GM23338 (cell line): ENCODE measurements around the gene ALDH1L2. TPM values are rescaled to one million over a fixed set of nuclear protein-coding genes. Genes with fewer than 3 reads are reported as not detected.

Source experiments
- ATAC-seq: fragments of 200-7000 bp; cut with Tn5 transposase; 3 replicates; pipeline ENCODE4 v1.9.1; 2020
- DNase-seq: peaks from one replicate; pipeline ENCODE4 v3.0.0-alpha.2; 2015; ENCODE audit warnings: low spot score
- H2AFZ ChIP-seq: fragments of 200-600 bp; sonication (generic); 2 replicates; pipeline ENCODE4 v1.8.0; 2016; ENCODE audit warnings: antibody characterized with exemption, mild to moderate bottlenecking, moderate library complexity
- H3F3A ChIP-seq: fragments of 200-600 bp; sonication (generic); replicated peaks from 2 replicates; pipeline ENCODE4 v1.8.0; 2017; ENCODE audit warnings: antibody characterized with exemption, mixed run types, low read depth
- H3K27ac ChIP-seq: fragments of 200-600 bp; sonication (generic); 2 replicates; pipeline ENCODE4 v1.6.1; 2016; ENCODE audit warnings: low read depth
- H3K27me3 ChIP-seq: fragments of 200-600 bp; sonication (generic); 2 replicates; pipeline ENCODE4 v1.8.0; 2016; ENCODE audit warnings: mild to moderate bottlenecking, mixed run types, moderate library complexity; ENCODE audit not compliant: insufficient read depth
- H3K36me3 ChIP-seq: fragments of 200-600 bp; sonication (generic); 2 replicates; pipeline ENCODE4 v1.8.0; 2016; ENCODE audit warnings: mild to moderate bottlenecking; ENCODE audit not compliant: insufficient read depth
- H3K4me1 ChIP-seq: fragments of 200-600 bp; sonication (generic); 2 replicates; pipeline ENCODE4 v1.8.0; 2016; ENCODE audit warnings: mild to moderate bottlenecking, moderate library complexity; ENCODE audit not compliant: insufficient read depth
- H3K4me2 ChIP-seq: fragments of 200-600 bp; sonication (generic); 2 replicates; pipeline ENCODE4 v1.7.1; 2017; ENCODE audit warnings: mixed run types
- H3K4me3 ChIP-seq: fragments of 200-600 bp; sonication (generic); 2 replicates; pipeline ENCODE4 v1.6.1; 2016; ENCODE audit warnings: mixed run types
- H3K79me2 ChIP-seq: fragments of 200-600 bp; sonication (generic); replicated peaks from 2 replicates; pipeline ENCODE4 v1.8.0; 2017; ENCODE audit warnings: mild to moderate bottlenecking; ENCODE audit not compliant: insufficient read depth
- H3K9me2 ChIP-seq: fragments of 200-600 bp; sonication (generic); 2 replicates; pipeline ENCODE4 v1.8.0; 2017; ENCODE audit not compliant: insufficient read depth
- H4K20me1 ChIP-seq: fragments of 200-600 bp; sonication (generic); replicated peaks from 2 replicates; pipeline ENCODE4 v1.8.0; 2017; ENCODE audit warnings: mild to moderate bottlenecking; ENCODE audit not compliant: insufficient read depth
- H3K27ac Mint-ChIP-seq: 2 replicates; pipeline ENCODE4 v1.8.0; 2020; ENCODE audit warnings: inconsistent platforms, mild to moderate bottlenecking, moderate library complexity, mixed read lengths
- H3K27me3 Mint-ChIP-seq: 3 replicates; pipeline ENCODE4 v1.8.0; 2022; ENCODE audit warnings: low read depth, mild to moderate bottlenecking, moderate library complexity, mixed read lengths, inconsistent platforms; ENCODE audit not compliant: insufficient read depth, poor library complexity
- H3K36me3 Mint-ChIP-seq: 3 replicates; pipeline ENCODE4 v1.8.0; 2021; ENCODE audit warnings: low read depth, mild to moderate bottlenecking, inconsistent platforms, moderate library complexity, mixed read lengths
- H3K4me1 Mint-ChIP-seq: 3 replicates; pipeline ENCODE4 v1.8.0; 2020; ENCODE audit warnings: mild to moderate bottlenecking, inconsistent platforms, mixed read lengths
- H3K4me3 Mint-ChIP-seq: 3 replicates; pipeline ENCODE4 v1.8.0; 2021; ENCODE audit warnings: moderate library complexity, mild to moderate bottlenecking, inconsistent platforms, mixed read lengths
- H3K9me3 Mint-ChIP-seq: 3 replicates; pipeline ENCODE4 v1.8.0; 2020; ENCODE audit warnings: moderate library complexity, mild to moderate bottlenecking, inconsistent platforms, mixed read lengths
- CTCF ChIP-seq, 2 experiments: fragments of 200-600 bp in 1 of 2; sonication (generic) in 1 of 2; conservative IDR thresholded peaks; 2 replicates each; pipeline versions ENCODE4 v1.5.1 to v1.6.1; 2016 to 2017; ENCODE audit warnings: antibody characterized with exemption in 2 of 2, low read depth in 2 of 2, mild to moderate bottlenecking in 2 of 2, moderate library complexity in 1 of 2
- ETS1 ChIP-seq: IDR thresholded peaks from 2 replicates; pipeline ENCODE4 v1.6.1; 2016; ENCODE audit warnings: antibody characterized with exemption
- EZH2 ChIP-seq: fragments of 200-600 bp; sonication (generic); IDR thresholded peaks from one replicate; pipeline ENCODE4 v1.8.0; 2017; ENCODE audit warnings: antibody characterized with exemption, mild to moderate bottlenecking, low read depth; ENCODE audit not compliant: unreplicated experiment
- JUNB ChIP-seq: IDR thresholded peaks from one replicate; pipeline ENCODE4 v1.6.1; 2016; ENCODE audit warnings: antibody characterized with exemption; ENCODE audit not compliant: unreplicated experiment
- POLR2AphosphoS5 ChIP-seq: IDR thresholded peaks from 2 replicates; pipeline ENCODE4 v1.6.1; 2016; ENCODE audit warnings: antibody characterized with exemption, low read depth
- REST ChIP-seq: IDR thresholded peaks from one replicate; pipeline ENCODE4 v1.6.1; 2018; ENCODE audit warnings: antibody characterized with exemption; ENCODE audit not compliant: unreplicated experiment
- STAT1 ChIP-seq: IDR thresholded peaks from one replicate; pipeline ENCODE4 v1.6.1; 2016; ENCODE audit warnings: antibody characterized with exemption; ENCODE audit not compliant: unreplicated experiment
- polyA plus RNA-seq: library from polyadenylated mRNA; unstranded; fragments of >200 nt; fragmentation: Nextera tagmentation; extraction: Ambion mirVana; gene quantifications from 2 replicates; pipeline ENCODE4 v1.2.1, GENCODE V29; 2016
- total RNA-seq: library from RNA; depleted of rRNA; stranded (reverse); fragments of >200 nt; shearing (Covaris generic); gene quantifications from 2 replicates; pipeline ENCODE4 v1.2.3, GENCODE V29; 2014

Gene ALDH1L2
- total and polyA plus RNA-seq, 2 experiments from 2014 or later = 5.8 to 9.1 TPM

- no peak for TF ChIP-seq CTCF (conservative IDR thresholded peaks at IDR 0.05; ENCODE audit: low read depth in 2 of 2)
- no peak for TF ChIP-seq ETS1
- TF ChIP-seq REST = no peak
- TF ChIP-seq POLR2AphosphoS5 = no peak
- TF ChIP-seq JUNB = no peak
- no peak for TF ChIP-seq EZH2
- no peak for TF ChIP-seq STAT1
Observed at GRCh38 chr12:105018012-105018411, 66.2 kb downstream of the ALDH1L2 start (continued).

GRCh38 chr12:105015543-105015942, 68.7 kb downstream of the ALDH1L2 start:
- H3K27me3 ChIP-seq = no peaks in the 10 kb centered on the region
- Mint-ChIP-seq H3K27ac (no peak overlapping the region), H3K4me3 (no peak overlapping the region), H3K36me3 (peaks cover 36% of the 10 kb centered on the region), H3K4me1 (peaks cover 14% of the 10 kb centered on the region; the same call in 2 of the 3 replicates), H3K9me3 (peaks cover 3% of the 10 kb centered on the region; the same call in 2 of the 3 replicates), H3K27me3 (no peaks in the 10 kb centered on the region)
- ATAC-seq (no peak), DNase-seq (no peak)
- no peaks in the 10 kb centered on the region for H3K36me3 ChIP-seq
- TF ChIP-seq POLR2AphosphoS5 (no peak), ETS1 (no peak), EZH2 (no peak)
- no peak overlapping the region for H3K4me2 ChIP-seq
- no peaks in the 10 kb centered on the region for H3F3A ChIP-seq
- no peak overlapping the region for H2AFZ ChIP-seq
- H3K4me3 ChIP-seq = no peak overlapping the region
- H3K27ac ChIP-seq = no peak overlapping the region
- no peaks in the 10 kb centered on the region for H3K9me2 ChIP-seq
- H3K79me2 ChIP-seq = peaks cover 30% of the 10 kb centered on the region
- H4K20me1 ChIP-seq = peaks cover 10% of the 10 kb centered on the region
- 0 out of 2 replicates have a peak, but pooled peaks cover 6% of the 10 kb centered on the region for H3K4me1 ChIP-seq
